ENCODE measurements around the gene WNT5A.

WNT5A gene

GRCh38 chr3:55480911-55481743, 6.0 kb downstream of the WNT5A start:
- DNase-seq, result peak; percentile 76

GRCh38 chr3:55477306-55478303, 9.5 kb downstream of the WNT5A start:
- DNase-seq, result no peak

- DNase-seq, result peak; percentile 92
Measured at GRCh38 chr3:55476515-55476914, 10.6 kb downstream of the WNT5A start.

- DNase-seq, result no peak
Measured at GRCh38 chr3:55474213-55474632, 12.9 kb downstream of the WNT5A start.

GRCh38 chr3:55473788-55474187, 13.3 kb downstream of the WNT5A start:
- no peak for DNase-seq

GRCh38 chr3:55471522-55472280, 15.4 kb downstream of the WNT5A start:
- no peak for DNase-seq

GRCh38 chr3:55471084-55471483, 16.0 kb downstream of the WNT5A start:
- no peak for DNase-seq

- DNase-seq, result no peak
Measured at GRCh38 chr3:55469957-55470526, 17.1 kb downstream of the WNT5A start.

- DNase-seq, result peak; percentile 79
Measured at GRCh38 chr3:55468251-55468650, 18.9 kb downstream of the WNT5A start.

- peak; percentile 87 for DNase-seq
Measured at GRCh38 chr3:55467099-55467498, 20.0 kb downstream of the WNT5A start.

- no peak for DNase-seq
Measured at GRCh38 chr3:55466526-55466925, 20.6 kb downstream of the WNT5A start.

- DNase-seq, result peak; percentile 86
Measured at GRCh38 chr3:55461896-55462295, 25.2 kb downstream of the WNT5A start.

- DNase-seq, result no peak
Measured at GRCh38 chr3:55459838-55460237, 27.3 kb downstream of the WNT5A start.

GRCh38 chr3:55458181-55458790, 28.8 kb downstream of the WNT5A start:
- peak; percentile 31 for DNase-seq

GRCh38 chr3:55455915-55456314, 31.2 kb downstream of the WNT5A start:
- no peak for DNase-seq

- DNase-seq, result peak; percentile 34
Measured at GRCh38 chr3:55454611-55455010, 32.5 kb downstream of the WNT5A start.

- no peak for DNase-seq
Measured at GRCh38 chr3:55453886-55454496, 33.1 kb downstream of the WNT5A start.

GRCh38 chr3:55452886-55453285, 34.2 kb downstream of the WNT5A start:
- DNase-seq, result no peak

GRCh38 chr3:55449527-55449926, 37.6 kb downstream of the WNT5A start:
- no peak for DNase-seq

- no peak for DNase-seq
Measured at GRCh38 chr3:55446850-55447249, 40.3 kb downstream of the WNT5A start.

GRCh38 chr3:55445551-55445950, 41.6 kb downstream of the WNT5A start:
- no peak for DNase-seq

GRCh38 chr3:55443346-55443745, 43.8 kb downstream of the WNT5A start:
- DNase-seq, result no peak

Measured in fibroblast of upper back skin (primary cell).